HFF-Myc (cell line): ENCODE results near the gene WFIKKN1.
A peak's percentile ranks its signal among the peaks of the same experiment; 100 is the strongest.

Experiments used
- DNase-seq: peaks from one replicate; pipeline ENCODE4 v3.0.0-alpha.2; 2011; ENCODE audit warnings: low read depth; ENCODE audit errors: extremely low read depth
- H3K4me3 ChIP-seq: replicated peaks from 2 replicates; pipeline ENCODE4 v1.5.1; 2011; ENCODE audit warnings: low read depth, mild to moderate bottlenecking, control low read depth, low read length
- TF ChIP-seq, protein P1 (sequence below): IDR thresholded peaks from 2 replicates; pipeline ENCODE4 v1.5.1; 2012; ENCODE audit warnings: mild to moderate bottlenecking, low read depth, low read length, control low read depth; ENCODE audit errors: missing control alignments

The WFIKKN1 gene

DNA sequence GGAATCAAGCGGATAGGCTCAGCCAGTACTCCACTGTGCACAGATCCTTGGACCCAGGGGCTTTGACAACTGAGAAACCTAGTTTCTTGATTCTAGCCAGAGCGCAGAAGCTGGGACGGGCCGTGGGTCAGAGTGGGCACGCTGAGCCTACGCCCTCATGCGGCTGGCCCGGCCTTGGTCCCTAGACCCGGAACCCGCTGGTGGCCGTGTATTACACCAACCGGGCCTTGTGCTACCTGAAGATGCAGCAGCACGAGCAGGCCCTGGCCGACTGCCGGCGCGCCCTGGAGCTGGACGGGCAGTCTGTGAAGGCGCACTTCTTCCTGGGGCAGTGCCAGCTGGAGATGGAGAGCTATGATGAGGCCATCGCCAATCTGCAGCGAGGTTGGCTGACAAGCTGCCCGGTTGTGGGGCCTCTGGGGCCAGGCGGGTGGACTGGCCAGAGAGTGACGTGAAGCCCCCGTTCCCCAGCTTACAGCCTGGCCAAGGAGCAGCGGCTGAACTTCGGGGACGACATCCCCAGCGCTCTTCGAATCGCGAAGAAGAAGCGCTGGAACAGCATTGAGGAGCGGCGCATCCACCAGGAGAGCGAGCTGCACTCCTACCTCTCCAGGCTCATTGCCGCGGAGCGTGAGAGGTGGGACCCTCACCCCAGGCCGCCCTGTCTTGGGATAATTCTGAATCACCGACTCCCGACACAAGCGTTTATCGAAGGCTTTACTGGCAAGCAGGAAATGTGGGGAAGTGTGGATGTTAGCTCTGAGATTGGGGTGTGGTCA, 50.4 kb downstream of the WFIKKN1 start:
- H3K4me3 ChIP-seq: peak overlapping the region; percentile 83
- DNase-seq: no peak
- TF ChIP-seq, protein P1, sequence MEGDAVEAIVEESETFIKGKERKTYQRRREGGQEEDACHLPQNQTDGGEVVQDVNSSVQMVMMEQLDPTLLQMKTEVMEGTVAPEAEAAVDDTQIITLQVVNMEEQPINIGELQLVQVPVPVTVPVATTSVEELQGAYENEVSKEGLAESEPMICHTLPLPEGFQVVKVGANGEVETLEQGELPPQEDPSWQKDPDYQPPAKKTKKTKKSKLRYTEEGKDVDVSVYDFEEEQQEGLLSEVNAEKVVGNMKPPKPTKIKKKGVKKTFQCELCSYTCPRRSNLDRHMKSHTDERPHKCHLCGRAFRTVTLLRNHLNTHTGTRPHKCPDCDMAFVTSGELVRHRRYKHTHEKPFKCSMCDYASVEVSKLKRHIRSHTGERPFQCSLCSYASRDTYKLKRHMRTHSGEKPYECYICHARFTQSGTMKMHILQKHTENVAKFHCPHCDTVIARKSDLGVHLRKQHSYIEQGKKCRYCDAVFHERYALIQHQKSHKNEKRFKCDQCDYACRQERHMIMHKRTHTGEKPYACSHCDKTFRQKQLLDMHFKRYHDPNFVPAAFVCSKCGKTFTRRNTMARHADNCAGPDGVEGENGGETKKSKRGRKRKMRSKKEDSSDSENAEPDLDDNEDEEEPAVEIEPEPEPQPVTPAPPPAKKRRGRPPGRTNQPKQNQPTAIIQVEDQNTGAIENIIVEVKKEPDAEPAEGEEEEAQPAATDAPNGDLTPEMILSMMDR: no peak

DNA sequence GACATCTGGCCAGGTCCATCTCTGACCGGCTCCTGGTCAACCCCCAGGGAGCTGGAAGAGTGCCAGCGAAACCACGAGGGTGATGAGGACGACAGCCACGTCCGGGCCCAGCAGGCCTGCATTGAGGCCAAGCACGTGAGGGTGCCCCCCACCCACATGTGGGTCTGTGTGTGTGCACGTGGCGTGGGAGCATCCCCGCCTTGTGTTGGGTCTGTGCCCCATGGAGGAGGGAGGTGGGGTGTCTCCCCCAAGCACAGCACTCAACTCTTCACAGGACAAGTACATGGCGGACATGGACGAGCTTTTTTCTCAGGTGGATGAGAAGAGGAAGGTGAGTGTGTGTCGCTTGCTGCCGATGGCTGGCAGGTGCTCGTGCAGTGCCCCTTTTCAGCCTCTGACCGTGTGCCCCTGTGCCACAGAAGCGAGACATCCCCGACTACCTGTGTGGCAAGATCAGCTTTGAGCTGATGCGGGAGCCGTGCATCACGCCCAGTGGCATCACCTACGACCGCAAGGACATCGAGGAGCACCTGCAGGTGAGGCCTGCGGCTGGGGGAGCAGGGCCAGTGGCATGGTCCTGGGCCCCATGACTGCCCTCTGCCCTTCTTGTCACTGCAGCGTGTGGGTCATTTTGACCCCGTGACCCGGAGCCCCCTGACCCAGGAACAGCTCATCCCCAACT, 51.1 kb downstream of the WFIKKN1 start:
- TF ChIP-seq, protein P1: no peak
- peak overlapping the region; percentile 83 for H3K4me3 ChIP-seq
- no peak for DNase-seq

DNA sequence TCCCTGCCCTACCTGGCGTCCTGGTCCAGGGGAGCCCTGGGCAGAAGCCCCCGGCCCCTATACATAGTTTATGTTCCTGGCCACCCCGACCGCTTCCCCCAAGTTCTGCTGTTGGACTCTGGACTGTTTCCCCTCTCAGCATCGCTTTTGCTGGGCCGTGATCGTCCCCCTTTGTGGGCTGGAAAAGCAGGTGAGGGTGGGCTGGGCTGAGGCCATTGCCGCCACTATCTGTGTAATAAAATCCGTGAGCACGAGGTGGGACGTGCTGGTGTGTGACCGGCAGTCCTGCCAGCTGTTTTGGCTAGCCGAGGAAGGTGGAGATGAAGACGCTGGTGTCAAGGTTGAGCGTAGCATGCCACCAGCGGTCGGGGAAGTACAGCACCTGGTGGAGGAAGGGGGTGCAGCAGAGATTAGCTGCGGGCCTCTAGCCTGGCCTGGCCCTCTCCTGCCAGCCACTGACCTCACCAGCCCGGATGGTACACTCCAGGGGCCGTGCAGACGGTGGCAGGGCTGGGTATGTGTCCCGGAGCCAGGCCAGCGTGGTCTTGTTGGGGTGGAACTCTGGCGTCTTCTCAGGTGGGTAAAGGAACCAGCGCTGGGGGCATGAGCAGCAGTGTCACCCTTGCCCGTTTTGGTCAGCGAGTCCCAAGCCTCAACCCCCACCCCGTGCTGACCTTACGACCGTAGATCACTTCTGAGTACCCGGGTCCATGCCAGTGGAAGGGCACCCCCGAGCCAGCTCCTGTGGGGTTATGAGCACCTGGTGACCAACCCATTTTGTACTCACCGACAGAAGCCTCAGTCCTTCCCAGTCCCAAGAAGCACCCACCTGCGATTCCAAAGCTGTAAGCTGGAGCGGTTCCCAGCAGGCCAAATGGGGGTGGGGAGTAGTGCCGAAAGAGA, 52.0 kb downstream of the WFIKKN1 start:
- no peak for DNase-seq
- H3K4me3 ChIP-seq: peak overlapping the region; percentile 83

DNA sequence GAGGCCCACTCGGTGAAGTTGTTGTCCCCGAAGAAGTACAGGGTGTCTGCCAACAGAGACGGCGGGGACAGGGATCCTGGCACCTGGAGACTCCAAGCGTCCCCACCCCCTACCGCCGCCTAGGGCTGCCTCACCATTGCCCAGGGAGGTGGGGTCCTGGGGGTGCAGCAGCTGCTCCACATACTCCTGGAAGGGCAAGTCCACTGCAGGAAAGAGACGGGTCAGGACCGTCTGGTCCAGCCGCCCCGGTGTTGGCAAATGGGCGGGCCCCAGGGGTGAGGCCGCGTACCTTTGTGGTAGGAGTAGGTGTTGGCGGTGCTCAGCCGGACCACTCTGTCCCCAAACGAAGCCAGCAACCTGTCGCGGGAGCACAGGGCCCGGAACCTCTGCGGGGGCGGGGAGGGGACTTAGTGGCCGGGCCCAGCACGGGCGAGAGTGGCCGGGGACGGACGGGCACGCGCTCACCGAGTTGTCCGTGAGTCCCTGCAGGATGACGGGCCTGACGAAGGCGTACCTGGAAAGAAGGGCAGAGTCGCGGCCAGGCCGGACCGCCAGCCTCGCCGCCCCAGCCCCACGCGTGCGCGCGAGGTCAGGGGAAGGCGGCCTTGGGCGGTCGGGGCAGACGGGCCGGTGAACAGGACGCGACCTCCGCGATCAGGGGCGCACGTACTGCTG, 52.7 kb downstream of the WFIKKN1 start:
- no peak for DNase-seq
- TF ChIP-seq, protein P1: no peak
- peak overlapping the region; percentile 83 for H3K4me3 ChIP-seq

More for the DNA sequence above, 52.0 kb downstream of the WFIKKN1 start:
- TF ChIP-seq, protein P1: no peak
